Ascending aorta (tissue), 2 donors: ENCODE data around the gene EHD2. TPM values are rescaled to one million over a fixed set of nuclear protein-coding genes. Genes with fewer than 3 reads are reported as not detected.

Experiments used
- DNase-seq, 2 donors: peaks; one replicate each; pipeline ENCODE4 v3.0.0-alpha.2; 2019; ENCODE audit warnings: low spot score in 2 of 2
- H3K27ac ChIP-seq, 2 donors: fragments of 200-600 bp; sonication (generic); one replicate each; pipeline ENCODE4 v1.5.1; 2016 to 2017; ENCODE audit warnings: mild to moderate bottlenecking in 1 of 2
- H3K27me3 ChIP-seq: fragments of 200-600 bp; sonication (generic); one replicate; pipeline ENCODE4 v1.5.1; 2017
- H3K36me3 ChIP-seq, 2 donors: fragments of 200-600 bp; sonication (generic); one replicate each; pipeline ENCODE4 v1.5.1; 2016
- H3K4me1 ChIP-seq, 2 donors: fragments of 200-600 bp; sonication (generic); one replicate each; pipeline ENCODE4 v1.5.1; 2016 to 2017; ENCODE audit warnings: mild to moderate bottlenecking in 1 of 2
- H3K4me3 ChIP-seq, 2 donors: fragments of 200-600 bp; sonication (generic); one replicate each; pipeline ENCODE4 v1.5.1; 2016 to 2017; ENCODE audit warnings: mild to moderate bottlenecking in 1 of 2
- H3K9me3 ChIP-seq, 2 donors: fragments of 200-600 bp; sonication (generic); one replicate each; pipeline ENCODE4 v1.5.1; 2016
- CTCF ChIP-seq, 3 experiments: fragments of 200-600 bp in 2 of 3; fragments of 450-650 bp in 1 of 3; sonication (generic) in 2 of 3; IDR thresholded peaks; one replicate each; pipeline ENCODE4 v1.5.1; 2016 to 2019; ENCODE audit warnings: antibody characterized with exemption in 3 of 3, mild to moderate bottlenecking in 1 of 3, moderate library complexity in 1 of 3
- intact Hi-C: fragments of 100-400 bp; cut with DNase I; formaldehyde crosslinking; loops from one replicate; pipeline ENCODE4 v1.15.1; 2023
- total RNA-seq: library from RNA; depleted of rRNA; stranded (reverse); fragments of >200 nt; gene quantifications from one replicate; pipeline ENCODE4 v1.1.0, GENCODE V29; 2016

EHD2 gene
- total RNA-seq, 1 donor from 2014 or later = 342 TPM

GRCh38 chr19:47679251-47679900 lies 33.8 kb upstream of the EHD2 start:
- no peak for DNase-seq
- Histone ChIP-seq H3K27me3 (no peaks in the 10 kb centered on the region), H3K27ac (no peak overlapping the region), H3K4me1 (no peaks in the 10 kb centered on the region), H3K4me3 (no peak overlapping the region), H3K36me3 (peaks cover 47 to 67% of the 10 kb centered on the region in 2 donors), H3K9me3 (no peaks in the 10 kb centered on the region)
- no peak for TF ChIP-seq CTCF (IDR thresholded peaks at IDR 0.05)
- intact Hi-C loops = no loop called here

- no peak for DNase-seq
- no peaks in the 10 kb centered on the region for H3K27me3 ChIP-seq
- no peak overlapping the region for H3K4me3 ChIP-seq
- H3K27ac ChIP-seq = no peak overlapping the region
- no peaks in the 10 kb centered on the region for H3K4me1 ChIP-seq
- H3K36me3 ChIP-seq = peaks cover 44 to 62% of the 10 kb centered on the region in 2 donors
- TF ChIP-seq CTCF (IDR thresholded peaks at IDR 0.05) = no peak
- intact Hi-C loops = no loop called here
- no peaks in the 10 kb centered on the region for H3K9me3 ChIP-seq
Observed at GRCh38 chr19:47679922-47680857, 33.0 kb upstream of the EHD2 start.

- intact Hi-C loops = no loop called here
- Histone ChIP-seq H3K36me3 (peaks cover 40 to 59% of the 10 kb centered on the region in 2 donors), H3K4me3 (no peak overlapping the region), H3K9me3 (no peaks in the 10 kb centered on the region), H3K27ac (no peak overlapping the region), H3K27me3 (no peaks in the 10 kb centered on the region), H3K4me1 (no peaks in the 10 kb centered on the region)
- no peak for TF ChIP-seq CTCF (IDR thresholded peaks at IDR 0.05)
- no peak for DNase-seq
Observed at GRCh38 chr19:47680858-47681332, 32.3 kb upstream of the EHD2 start.

- Histone ChIP-seq H3K27ac (no peak overlapping the region), H3K36me3 (peaks cover 40 to 60% of the 10 kb centered on the region in 2 donors), H3K9me3 (no peaks in the 10 kb centered on the region), H3K4me1 (no peaks in the 10 kb centered on the region), H3K4me3 (no peak overlapping the region), H3K27me3 (no peaks in the 10 kb centered on the region)
- intact Hi-C loops = no loop called here
- TF ChIP-seq CTCF (IDR thresholded peaks at IDR 0.05) = no peak
- no peak for DNase-seq
Observed at GRCh38 chr19:47681388-47681787, 31.8 kb upstream of the EHD2 start.

GRCh38 chr19:47681936-47682335 lies 31.3 kb upstream of the EHD2 start:
- H3K4me1 ChIP-seq = no peaks in the 10 kb centered on the region
- no peak overlapping the region for H3K4me3 ChIP-seq
- no peak for TF ChIP-seq CTCF (IDR thresholded peaks at IDR 0.05)
- no peak overlapping the region for H3K27ac ChIP-seq
- no peak for DNase-seq
- no peaks in the 10 kb centered on the region for H3K27me3 ChIP-seq
- intact Hi-C loops = no loop called here
- peaks cover 36 to 57% of the 10 kb centered on the region in 2 donors for H3K36me3 ChIP-seq
- H3K9me3 ChIP-seq = no peaks in the 10 kb centered on the region
